SK-N-SH (cell line): Measurements from ENCODE around the gene SHISA8. TPM values are rescaled to one million over a fixed set of nuclear protein-coding genes. Genes with fewer than 3 reads are reported as not detected.

Source experiments
- CTCF ChIA-PET: fragments of 300-600, 350-600 bp; formaldehyde crosslinking; extraction: SDS; loops from one replicate; lab custom pipeline; 2021; lab: Yijun Ruan, JAX
- POLR2A ChIA-PET: fragments of 350-600 bp; sonication (Branson Sonifier 250); formaldehyde crosslinking; extraction: SDS; loops from one replicate; lab custom pipeline; 2020; ENCODE audit warnings: antibody characterized with exemption, inconsistent platforms; lab: Yijun Ruan, JAX
- DNase-seq: peaks from one replicate; pipeline ENCODE4 v3.0.0; 2012
- H2AFZ ChIP-seq: fragments of 200-600 bp; sonication (generic); 2 replicates; pipeline ENCODE4 v1.8.1; 2016; ENCODE audit warnings: antibody characterized with exemption, mild to moderate bottlenecking, low read depth
- H3F3A ChIP-seq: fragments of 200-600 bp; sonication (generic); replicated peaks from 2 replicates; pipeline ENCODE3; 2016; ENCODE audit warnings: antibody characterized with exemption, mild to moderate bottlenecking; ENCODE audit not compliant: insufficient read depth
- H3K27ac ChIP-seq, 2 experiments: fragments of 200-500 bp in 1 of 2; fragments of 200-600 bp in 1 of 2; sonication (Bioruptor generic) in 1 of 2; sonication (generic), shearing (Covaris generic) in 1 of 2; 2 replicates each; pipeline versions ENCODE4 v1.5.1 to v1.6.1; 2014 to 2016; ENCODE audit warnings: low read depth in 2 of 2, inconsistent platforms in 1 of 2, low read length in 1 of 2, mild to moderate bottlenecking in 1 of 2, mixed read lengths in 1 of 2
- H3K27me3 ChIP-seq: fragments of 200-600 bp; sonication (generic), shearing (Covaris generic); 2 replicates; pipeline ENCODE4 v1.6.1; 2016; ENCODE audit warnings: mixed run types; ENCODE audit not compliant: insufficient read depth
- H3K36me3 ChIP-seq, 2 experiments: fragments of 200-500 bp in 1 of 2; fragments of 200-600 bp in 1 of 2; sonication (Bioruptor generic) in 1 of 2; sonication (generic) in 1 of 2; replicated peaks in 1 of 2; 2 replicates each; pipeline versions ENCODE3 to v1.5.1; 2014 to 2016; ENCODE audit warnings: low read length in 1 of 2, mild to moderate bottlenecking in 1 of 2; ENCODE audit not compliant: insufficient read depth in 2 of 2, control insufficient read depth in 1 of 2
- H3K4me1 ChIP-seq, 2 experiments: fragments of 200-500 bp in 1 of 2; fragments of 200-600 bp in 1 of 2; sonication (Bioruptor generic) in 1 of 2; sonication (generic), shearing (Covaris generic) in 1 of 2; 2 replicates each; pipeline versions ENCODE4 v1.5.1 to v1.6.1; 2014 to 2016; ENCODE audit warnings: low read depth in 1 of 2, low read length in 1 of 2, mixed run types in 1 of 2; ENCODE audit not compliant: insufficient read depth in 2 of 2, control insufficient read depth in 1 of 2
- H3K4me2 ChIP-seq: fragments of 200-600 bp; sonication (generic), shearing (Covaris generic); 2 replicates; pipeline ENCODE4 v1.6.1; 2017; ENCODE audit warnings: mixed run types
- H3K4me3 ChIP-seq, 2 experiments: fragments of 200-500 bp in 1 of 2; fragments of 200-600 bp in 1 of 2; sonication (Bioruptor generic) in 1 of 2; sonication (generic), shearing (Covaris generic) in 1 of 2; 2 replicates each; pipeline versions ENCODE4 v1.5.1 to v1.8.1; 2014 to 2016; ENCODE audit warnings: low read depth in 2 of 2, inconsistent platforms in 1 of 2, low read length in 1 of 2, mild to moderate bottlenecking in 1 of 2, mixed read lengths in 1 of 2, moderate library complexity in 1 of 2
- H3K79me2 ChIP-seq: fragments of 200-600 bp; sonication (generic); 2 replicates; pipeline ENCODE4 v1.8.1; 2017; ENCODE audit warnings: mild to moderate bottlenecking; ENCODE audit not compliant: insufficient read depth
- H3K9ac ChIP-seq: fragments of 200-600 bp; sonication (generic); 2 replicates; pipeline ENCODE4 v1.6.1; 2017; ENCODE audit warnings: mixed run types
- H3K9me2 ChIP-seq: fragments of 200-600 bp; sonication (generic); 2 replicates; pipeline ENCODE4 v1.6.1; 2017; ENCODE audit warnings: mixed run types
- H3K9me3 ChIP-seq: fragments of 200-600 bp; sonication (generic); 2 replicates; pipeline ENCODE4 v1.6.1; 2017; ENCODE audit warnings: mixed run types, mild to moderate bottlenecking, moderate library complexity
- H4K20me1 ChIP-seq: fragments of 200-600 bp; sonication (generic); 2 replicates; pipeline ENCODE4 v1.6.1; 2017; ENCODE audit warnings: mild to moderate bottlenecking, mixed run types; ENCODE audit not compliant: insufficient read depth
- CHD2 ChIP-seq: fragments of 150-350 bp; IDR thresholded peaks from 2 replicates; pipeline ENCODE4 v1.6.1; 2018; ENCODE audit warnings: low read length; ENCODE audit not compliant: partially characterized antibody
- FOSL2 ChIP-seq: IDR thresholded peaks from 2 replicates; pipeline ENCODE4 v1.4.0; 2012; ENCODE audit warnings: low read depth, mild to moderate bottlenecking, moderate library complexity, borderline replicate concordance
- FOXJ3 ChIP-seq: sonication (generic); formaldehyde crosslinking; IDR thresholded peaks from 2 replicates; pipeline ENCODE4 v1.5.1; 2020; ENCODE audit warnings: mild to moderate bottlenecking, missing genetic modification reagents
- GABPA ChIP-seq: IDR thresholded peaks from 2 replicates; pipeline ENCODE4 v1.4.0; 2012; ENCODE audit warnings: low read depth, mild to moderate bottlenecking
- JUND ChIP-seq: IDR thresholded peaks from 2 replicates; pipeline ENCODE4 v1.4.0; 2012
- MEF2A ChIP-seq: IDR thresholded peaks from 2 replicates; pipeline ENCODE4 v1.4.0; 2012; ENCODE audit warnings: low read depth, borderline replicate concordance
- MXI1 ChIP-seq: IDR thresholded peaks from 2 replicates; pipeline ENCODE4 v1.6.1; 2012; ENCODE audit warnings: mild to moderate bottlenecking, low read depth, low read length, improper control_type of control experiment
- NRF1 ChIP-seq: IDR thresholded peaks from 2 replicates; pipeline ENCODE4 v1.6.1; 2012; ENCODE audit warnings: low read depth, mild to moderate bottlenecking, low read length
- POLR2AphosphoS5 ChIP-seq: IDR thresholded peaks from 2 replicates; pipeline ENCODE4 v1.6.1; 2012; ENCODE audit warnings: low read depth, low read length
- RCOR1 ChIP-seq: fragments of 150-350 bp; IDR thresholded peaks from 2 replicates; pipeline ENCODE4 v1.6.1; 2017; ENCODE audit warnings: antibody characterized with exemption, low read length
- RXRA ChIP-seq: IDR thresholded peaks from 2 replicates; pipeline ENCODE4 v1.4.0; 2012; ENCODE audit warnings: low read depth, mild to moderate bottlenecking, borderline replicate concordance
- SMC3 ChIP-seq: IDR thresholded peaks from 2 replicates; pipeline ENCODE4 v1.6.1; 2012; ENCODE audit warnings: low read depth, low read length, improper control_type of control experiment
- TCF12 ChIP-seq: IDR thresholded peaks from 2 replicates; pipeline ENCODE4 v1.4.0; 2012
- TEAD4 ChIP-seq: IDR thresholded peaks from 2 replicates; pipeline ENCODE4 v1.4.0; 2012; ENCODE audit warnings: mild to moderate bottlenecking, borderline replicate concordance; ENCODE audit not compliant: insufficient read depth
- WGBS: methylation state at CpG from one replicate; pipeline ENCODE4 v1.1.6; 2017; ENCODE audit warnings: low lambda C conversion rate; 5-methylcytosine and 5-hydroxymethylcytosine counted together
- polyA plus RNA-seq, 3 experiments: library from polyadenylated mRNA; depleted of rRNA; stranded (reverse); fragments of >200 nt; gene quantifications; 2 replicates each; pipeline ENCODE4 v1.2.3, GENCODE V29; 2012
- TF ChIP-seq, protein P1 (sequence below): IDR thresholded peaks from 2 replicates; pipeline ENCODE4 v1.6.1; 2012; ENCODE audit warnings: mild to moderate bottlenecking, low read depth, low read length, moderate library complexity
- TF ChIP-seq, protein P2 (sequence below): IDR thresholded peaks from 2 replicates; pipeline ENCODE4 v1.4.0; 2012; ENCODE audit warnings: low read depth, borderline replicate concordance

Gene SHISA8
- polyA plus RNA-seq, 1 of the 3 experiments (the other 2 are of a cell fraction): not detected

DNA sequence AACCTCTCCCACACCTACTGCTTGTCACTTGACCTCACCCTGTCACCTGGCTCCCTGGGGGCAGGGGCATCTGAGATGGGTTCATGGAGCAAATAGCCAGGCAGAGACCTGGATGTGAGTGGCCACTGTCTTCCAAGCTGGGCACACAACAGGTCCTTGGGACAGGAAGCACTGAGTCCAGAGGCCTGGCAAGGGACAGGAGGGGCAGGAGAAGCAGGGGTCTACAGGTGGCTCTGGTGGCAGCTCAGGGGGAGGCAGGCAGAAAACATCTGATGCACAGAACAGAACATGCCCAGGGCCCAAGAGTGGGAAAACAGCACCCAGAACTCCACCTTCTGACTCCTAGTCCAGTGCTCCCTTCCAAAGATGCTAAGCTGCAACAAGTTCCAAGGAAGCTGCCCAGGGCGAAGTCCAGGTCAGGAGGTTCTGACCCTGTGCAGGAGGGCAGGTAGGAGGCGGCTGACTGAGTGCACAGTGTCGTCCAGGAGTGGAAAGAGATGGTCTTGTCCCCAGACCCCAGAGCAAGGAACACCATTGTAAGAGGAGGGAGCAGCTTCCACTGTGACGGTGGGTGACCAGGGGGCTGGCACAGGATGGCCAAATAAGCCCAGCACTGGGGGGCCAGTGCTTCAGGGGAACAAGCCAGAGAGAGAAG, 8.2 kb upstream of the SHISA8 start:
- no peaks in the 10 kb centered on the region for H3F3A ChIP-seq
- no peaks in the 10 kb centered on the region for H3K27me3 ChIP-seq
- peaks cover 0 to under 1% of the 10 kb centered on the region in 2 experiments; a peak in 2 of 4 replicates for H3K4me1 ChIP-seq
- CTCF ChIA-PET: interaction anchor here (2.1 kb wide), 1 partner anchor 18 kb away, joined by 8 read pairs; no protein-coding TSS in a partner anchor
- no CpG with 5 or more reads among the region's 4 CpGs for WGBS
- H3K9me2 ChIP-seq: no peaks in the 10 kb centered on the region
- no peak overlapping the region for H3K4me2 ChIP-seq
- H3K79me2 ChIP-seq: no peaks in the 10 kb centered on the region
- H3K27ac ChIP-seq: no peak overlapping the region
- H3K9me3 ChIP-seq: no peaks in the 10 kb centered on the region
- H2AFZ ChIP-seq: no peak overlapping the region
- no peaks in the 10 kb centered on the region for H3K36me3 ChIP-seq
- POLR2A ChIA-PET: no interaction called here
- no peak for TF ChIP-seq FOXJ3 (CRISPR knock-in tag)
- TF ChIP-seq RXRA: no peak
- TF ChIP-seq GABPA: no peak
- no peak for TF ChIP-seq CHD2
- TF ChIP-seq TEAD4: no peak
- TF ChIP-seq POLR2AphosphoS5: no peak
- TF ChIP-seq FOSL2: no peak
- TF ChIP-seq, protein P1, sequence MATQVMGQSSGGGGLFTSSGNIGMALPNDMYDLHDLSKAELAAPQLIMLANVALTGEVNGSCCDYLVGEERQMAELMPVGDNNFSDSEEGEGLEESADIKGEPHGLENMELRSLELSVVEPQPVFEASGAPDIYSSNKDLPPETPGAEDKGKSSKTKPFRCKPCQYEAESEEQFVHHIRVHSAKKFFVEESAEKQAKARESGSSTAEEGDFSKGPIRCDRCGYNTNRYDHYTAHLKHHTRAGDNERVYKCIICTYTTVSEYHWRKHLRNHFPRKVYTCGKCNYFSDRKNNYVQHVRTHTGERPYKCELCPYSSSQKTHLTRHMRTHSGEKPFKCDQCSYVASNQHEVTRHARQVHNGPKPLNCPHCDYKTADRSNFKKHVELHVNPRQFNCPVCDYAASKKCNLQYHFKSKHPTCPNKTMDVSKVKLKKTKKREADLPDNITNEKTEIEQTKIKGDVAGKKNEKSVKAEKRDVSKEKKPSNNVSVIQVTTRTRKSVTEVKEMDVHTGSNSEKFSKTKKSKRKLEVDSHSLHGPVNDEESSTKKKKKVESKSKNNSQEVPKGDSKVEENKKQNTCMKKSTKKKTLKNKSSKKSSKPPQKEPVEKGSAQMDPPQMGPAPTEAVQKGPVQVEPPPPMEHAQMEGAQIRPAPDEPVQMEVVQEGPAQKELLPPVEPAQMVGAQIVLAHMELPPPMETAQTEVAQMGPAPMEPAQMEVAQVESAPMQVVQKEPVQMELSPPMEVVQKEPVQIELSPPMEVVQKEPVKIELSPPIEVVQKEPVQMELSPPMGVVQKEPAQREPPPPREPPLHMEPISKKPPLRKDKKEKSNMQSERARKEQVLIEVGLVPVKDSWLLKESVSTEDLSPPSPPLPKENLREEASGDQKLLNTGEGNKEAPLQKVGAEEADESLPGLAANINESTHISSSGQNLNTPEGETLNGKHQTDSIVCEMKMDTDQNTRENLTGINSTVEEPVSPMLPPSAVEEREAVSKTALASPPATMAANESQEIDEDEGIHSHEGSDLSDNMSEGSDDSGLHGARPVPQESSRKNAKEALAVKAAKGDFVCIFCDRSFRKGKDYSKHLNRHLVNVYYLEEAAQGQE: no peak
- TF ChIP-seq MXI1: no peak
- no peak for TF ChIP-seq JUND
- no peaks in the 10 kb centered on the region for H4K20me1 ChIP-seq
- DNase-seq: no peak
- H3K9ac ChIP-seq: no peak overlapping the region
- H3K4me3 ChIP-seq: no peak overlapping the region

DNA sequence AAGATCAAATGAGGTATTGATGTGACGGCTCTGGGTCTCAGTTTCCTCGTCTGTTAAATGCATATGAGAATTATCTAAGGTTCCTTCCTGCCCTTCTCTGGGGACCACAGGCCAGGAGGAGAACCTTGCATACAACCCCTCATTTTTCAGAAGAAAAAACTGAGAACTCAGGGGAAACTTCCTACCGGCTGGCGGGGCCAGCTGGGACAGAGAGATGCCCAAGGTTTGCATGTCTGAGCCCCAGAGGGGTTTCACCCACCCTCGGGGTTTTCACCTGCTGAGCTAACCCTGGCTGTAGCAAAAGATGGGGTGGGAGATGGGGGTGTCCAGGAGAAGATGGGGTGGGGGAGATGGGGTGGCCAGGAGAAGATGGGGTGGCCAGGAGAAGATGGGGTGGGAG, 7.5 kb upstream of the SHISA8 start:
- H2AFZ ChIP-seq: no peak overlapping the region
- no peak overlapping the region for H3K4me3 ChIP-seq
- H3K36me3 ChIP-seq: no peaks in the 10 kb centered on the region
- H3K27me3 ChIP-seq: no peaks in the 10 kb centered on the region
- H3K4me1 ChIP-seq: peaks cover 0 to 3% of the 10 kb centered on the region in 2 experiments; a peak in 2 of 4 replicates
- POLR2A ChIA-PET: no interaction called here
- H3K4me2 ChIP-seq: no peak overlapping the region
- WGBS: 89% methylated on average over 5 of the region's 5 CpGs
- no peak for DNase-seq
- no peak overlapping the region for H3K27ac ChIP-seq
- TF ChIP-seq SMC3: no peak
- TF ChIP-seq TCF12: no peak
- TF ChIP-seq, protein P2, sequence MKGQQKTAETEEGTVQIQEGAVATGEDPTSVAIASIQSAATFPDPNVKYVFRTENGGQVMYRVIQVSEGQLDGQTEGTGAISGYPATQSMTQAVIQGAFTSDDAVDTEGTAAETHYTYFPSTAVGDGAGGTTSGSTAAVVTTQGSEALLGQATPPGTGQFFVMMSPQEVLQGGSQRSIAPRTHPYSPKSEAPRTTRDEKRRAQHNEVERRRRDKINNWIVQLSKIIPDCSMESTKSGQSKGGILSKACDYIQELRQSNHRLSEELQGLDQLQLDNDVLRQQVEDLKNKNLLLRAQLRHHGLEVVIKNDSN: no peak
- no peak for TF ChIP-seq POLR2AphosphoS5
- TF ChIP-seq FOXJ3 (CRISPR knock-in tag): no peak
- no peak for TF ChIP-seq NRF1
- TF ChIP-seq MEF2A: no peak
- TF ChIP-seq RCOR1: no peak
- TF ChIP-seq, all 33 proteins: peak for 0
- no peaks in the 10 kb centered on the region for H3K9me2 ChIP-seq
- CTCF ChIA-PET: interaction anchor here (2.1 kb wide), 1 partner anchor 19 kb away, joined by 8 read pairs; no protein-coding TSS in a partner anchor
- H3K9me3 ChIP-seq: no peaks in the 10 kb centered on the region
- no peak overlapping the region for H3K9ac ChIP-seq
- H3F3A ChIP-seq: no peaks in the 10 kb centered on the region
- H4K20me1 ChIP-seq: no peaks in the 10 kb centered on the region
- H3K79me2 ChIP-seq: no peaks in the 10 kb centered on the region
